H4 (cell line): Measurements from ENCODE around the gene TES. TPM values are rescaled to one million over a fixed set of nuclear protein-coding genes. Genes with fewer than 3 reads are reported as not detected.

Experiments used
- DNase-seq: peaks from one replicate; pipeline ENCODE4 v3.0.0-alpha.2; 2015; ENCODE audit warnings: low spot score
- total RNA-seq: library from RNA; depleted of rRNA; stranded (reverse); fragments of >200 nt; shearing (Covaris generic); gene quantifications from 2 replicates; pipeline ENCODE4 v1.2.3, GENCODE V29; 2014

TES gene
- total RNA-seq, 1 experiment from 2014 or later: 59.0 TPM

DNA sequence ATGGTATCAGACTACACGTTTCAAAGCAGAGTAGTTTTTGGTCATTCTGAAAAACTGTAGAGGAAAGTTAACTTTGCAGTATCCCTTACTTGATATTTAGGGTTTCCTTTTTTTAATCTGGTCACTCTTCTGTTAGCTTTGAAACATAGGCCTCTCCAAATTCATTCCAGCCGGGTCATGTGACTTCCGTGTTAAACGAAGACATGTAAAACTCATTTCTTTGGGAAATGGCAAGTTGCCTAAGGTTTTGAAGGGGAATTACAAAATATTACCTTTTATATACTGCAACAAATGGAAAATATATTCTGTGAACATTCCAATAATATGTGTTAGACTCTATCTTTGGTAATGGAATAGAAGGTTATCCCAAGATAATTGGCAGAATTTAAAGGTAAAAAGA, 9.5 kb downstream of the TES start:
- no peak for DNase-seq

DNA sequence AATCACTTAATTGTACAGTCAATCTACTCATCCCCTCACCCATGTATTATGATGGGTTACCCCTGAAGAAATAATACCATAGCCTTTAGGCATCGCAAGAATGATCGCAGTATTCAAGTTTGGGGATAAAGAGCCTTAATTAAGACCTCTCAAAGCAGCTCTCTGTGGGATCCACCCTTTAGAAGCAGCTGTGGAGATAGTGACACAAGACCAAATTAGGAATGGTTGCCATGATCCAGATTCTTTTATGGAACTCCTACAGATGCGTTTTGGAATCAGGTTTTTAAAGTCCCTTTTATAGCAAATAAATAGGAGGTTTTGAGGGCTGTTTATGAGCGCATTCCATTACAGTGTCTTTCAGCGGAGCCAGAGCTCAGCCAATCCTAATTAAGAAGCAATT, 12.2 kb downstream of the TES start:
- DNase-seq: no peak

DNA sequence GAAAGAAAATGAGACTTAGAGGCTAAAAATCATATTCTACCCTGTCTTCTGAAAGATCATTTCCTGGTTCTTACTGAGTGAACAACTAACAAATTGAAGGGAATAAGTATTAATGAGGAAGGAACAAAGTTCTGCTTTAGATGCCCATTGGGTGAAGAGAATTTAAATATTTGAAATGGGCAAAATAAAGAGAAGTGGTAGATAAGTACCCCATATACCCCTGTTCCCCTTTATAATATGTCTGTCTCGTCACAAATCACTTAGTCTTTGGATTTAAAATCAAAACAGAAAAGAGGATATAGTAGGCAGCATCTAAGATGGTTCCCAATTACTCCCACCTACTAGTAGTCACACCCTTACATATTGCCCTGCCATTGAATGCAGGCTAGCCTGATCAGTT, 13.2 kb downstream of the TES start:
- DNase-seq: no peak

DNA sequence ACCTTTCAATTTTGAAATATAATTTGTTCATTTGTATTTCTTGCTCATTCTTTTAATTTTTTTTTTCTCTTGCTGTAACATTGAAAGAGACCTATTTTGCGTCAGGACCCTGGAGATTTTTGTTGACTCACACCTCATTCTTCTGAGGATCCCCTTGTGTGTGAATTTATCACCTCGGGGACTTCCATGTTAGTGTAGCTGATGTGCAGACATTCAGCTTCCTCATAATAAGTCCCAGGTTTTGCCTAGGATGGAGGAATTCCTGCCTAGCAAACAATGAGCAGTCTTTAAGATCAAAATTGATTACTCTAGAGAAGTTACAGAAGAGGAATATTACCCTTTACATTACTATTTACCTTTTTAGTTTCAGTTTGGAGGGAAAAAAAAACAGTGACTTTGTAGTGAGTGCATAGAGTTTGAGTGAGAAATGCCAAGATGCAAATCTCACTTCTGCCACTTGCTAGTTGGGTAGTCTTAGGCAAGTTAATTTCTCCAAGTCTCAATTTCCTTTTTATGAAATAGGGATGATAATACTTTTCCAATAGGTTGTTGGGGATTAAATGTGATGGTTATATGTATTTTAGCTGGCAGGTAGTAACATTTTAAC, 14.3 kb downstream of the TES start:
- DNase-seq: no peak

DNA sequence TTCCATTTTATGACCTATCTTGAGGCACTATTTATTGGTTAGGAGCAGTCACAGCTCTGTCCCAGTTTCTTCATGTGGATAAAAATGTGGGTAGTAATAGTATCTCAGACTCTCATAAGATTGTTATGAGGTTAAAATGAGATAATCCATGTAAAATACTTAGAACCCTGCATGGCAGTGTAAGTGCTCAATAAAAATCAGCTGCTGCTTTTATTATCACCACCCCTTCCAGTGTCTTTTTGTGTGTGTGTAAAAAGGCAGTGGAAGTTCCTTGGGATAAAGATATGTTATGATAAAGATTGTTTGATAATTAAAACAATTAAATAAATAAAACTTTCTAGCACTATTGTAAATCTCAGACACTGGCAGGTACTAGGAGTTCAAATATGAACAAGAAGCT, 15.5 kb downstream of the TES start:
- no peak for DNase-seq

DNA sequence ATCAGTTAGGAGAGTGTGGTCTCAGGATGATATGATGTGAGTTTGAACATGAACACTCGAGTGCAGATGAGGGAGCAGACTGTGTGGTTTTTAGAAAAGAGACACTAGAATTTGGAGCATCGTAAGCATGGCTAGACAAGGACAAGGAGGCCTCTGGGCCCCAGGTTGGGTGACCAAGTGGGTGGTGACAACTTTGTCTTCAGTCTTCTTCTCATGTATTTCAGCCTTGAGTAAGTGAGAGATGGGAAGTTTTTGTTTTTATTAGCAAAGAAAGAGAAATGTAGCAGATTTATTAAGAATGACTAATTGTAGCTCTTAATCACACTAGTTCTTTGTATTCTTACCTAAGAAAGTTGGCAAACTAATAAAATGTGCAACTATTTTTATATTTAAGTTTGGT, 16.3 kb downstream of the TES start:
- no peak for DNase-seq

DNA sequence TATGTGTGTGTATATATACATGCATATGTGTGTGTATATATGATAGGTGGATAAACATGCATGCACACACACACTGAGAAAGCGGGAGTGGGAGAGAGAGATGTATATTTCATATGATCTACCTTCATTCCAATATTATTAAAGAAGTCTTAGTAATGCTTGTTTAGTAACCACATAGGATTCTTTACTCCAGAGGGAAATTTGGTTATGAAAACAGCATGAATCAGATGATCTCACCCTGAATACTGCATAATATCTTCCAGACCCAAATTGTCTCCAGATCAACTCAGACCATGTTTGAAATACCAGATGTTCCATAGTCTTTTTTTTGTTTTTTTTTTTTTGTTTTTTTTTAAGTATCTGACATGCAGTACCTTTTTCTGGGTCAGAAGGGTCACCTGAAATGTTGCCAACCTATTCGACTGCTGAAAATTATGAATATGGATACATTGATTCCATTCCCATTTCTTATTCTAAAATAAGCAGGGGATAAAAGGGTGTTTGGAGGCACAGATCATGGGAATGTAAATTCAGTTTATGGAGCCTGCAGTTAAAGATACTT, 17.4 kb downstream of the TES start:
- DNase-seq: no peak

DNA sequence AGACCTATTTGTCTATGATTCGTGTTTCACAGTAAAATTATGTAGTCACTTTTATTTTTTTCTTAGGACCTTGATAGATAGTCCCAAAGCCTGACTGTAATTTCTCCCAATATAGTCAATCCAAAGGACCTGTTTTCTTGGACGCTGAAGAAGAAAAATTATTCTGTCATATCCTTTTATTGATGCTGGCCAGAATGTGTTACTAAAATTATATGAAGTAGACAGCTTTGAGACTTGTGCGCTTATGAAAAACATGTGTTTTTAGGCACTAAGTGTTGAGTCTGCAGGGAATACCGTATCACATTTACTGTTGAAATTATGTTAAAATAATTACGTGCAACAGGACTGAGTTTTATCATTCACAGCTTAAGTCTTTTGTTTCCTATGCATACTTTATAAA, 17.9 kb downstream of the TES start:
- DNase-seq: no peak

DNA sequence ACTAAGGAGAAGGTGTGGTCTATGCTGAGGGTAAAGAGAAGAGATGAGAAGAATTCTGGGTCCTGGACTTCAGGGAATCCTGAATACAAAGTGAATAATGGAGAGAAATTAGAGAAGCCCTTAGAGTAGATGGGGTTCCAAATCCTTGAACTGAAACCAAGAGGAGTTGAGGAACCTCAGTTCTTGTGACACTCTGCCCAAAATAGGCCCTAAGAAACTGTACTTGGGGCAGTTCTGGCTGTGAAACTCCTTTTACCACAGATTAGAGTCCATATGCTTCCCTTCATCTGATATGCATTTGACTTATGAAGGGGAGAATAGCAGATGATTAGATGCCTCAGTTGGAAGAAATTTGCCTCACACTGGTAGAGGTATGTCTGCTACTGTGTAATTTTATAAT, 19.0 kb downstream of the TES start:
- no peak for DNase-seq

DNA sequence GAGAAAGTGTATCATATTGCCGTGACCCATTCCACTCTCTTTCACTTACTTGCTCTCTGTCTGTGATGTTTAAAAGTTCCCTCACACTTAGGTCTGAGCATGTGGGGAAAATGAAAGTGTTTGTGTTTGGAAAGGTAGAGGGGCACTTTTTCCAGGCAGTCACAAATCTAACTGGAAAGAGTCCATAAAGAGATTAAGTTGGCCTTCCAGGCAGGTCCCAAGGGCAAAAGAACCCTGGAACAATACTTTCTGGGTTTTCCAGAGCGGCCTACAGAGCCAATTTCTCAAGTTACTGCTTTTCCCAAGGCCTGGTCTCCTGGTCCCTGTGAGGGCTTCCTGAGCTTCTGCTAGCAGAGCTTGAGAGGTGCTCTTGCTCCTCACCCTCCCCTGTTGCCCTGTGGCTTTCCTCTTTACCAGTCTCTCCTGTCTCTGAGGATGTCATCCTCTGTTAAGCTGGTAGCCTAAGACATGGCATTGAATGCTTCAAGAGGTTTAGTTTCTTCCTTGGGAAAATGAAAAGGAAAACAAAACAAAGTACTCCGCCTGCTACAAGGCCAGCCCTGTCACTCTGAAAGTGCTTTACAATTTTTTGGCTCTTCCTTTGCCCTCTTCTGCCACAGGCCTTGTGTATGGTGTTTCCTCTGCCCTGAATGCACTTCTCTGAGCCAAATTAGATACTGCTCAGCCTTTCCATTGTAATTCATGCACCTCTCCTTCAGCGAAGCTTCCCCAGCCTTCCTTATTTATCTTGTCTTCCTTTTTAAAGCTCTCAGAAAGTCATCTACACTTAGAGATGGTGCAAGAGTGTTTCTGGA, 20.1 kb downstream of the TES start:
- no peak for DNase-seq

DNA sequence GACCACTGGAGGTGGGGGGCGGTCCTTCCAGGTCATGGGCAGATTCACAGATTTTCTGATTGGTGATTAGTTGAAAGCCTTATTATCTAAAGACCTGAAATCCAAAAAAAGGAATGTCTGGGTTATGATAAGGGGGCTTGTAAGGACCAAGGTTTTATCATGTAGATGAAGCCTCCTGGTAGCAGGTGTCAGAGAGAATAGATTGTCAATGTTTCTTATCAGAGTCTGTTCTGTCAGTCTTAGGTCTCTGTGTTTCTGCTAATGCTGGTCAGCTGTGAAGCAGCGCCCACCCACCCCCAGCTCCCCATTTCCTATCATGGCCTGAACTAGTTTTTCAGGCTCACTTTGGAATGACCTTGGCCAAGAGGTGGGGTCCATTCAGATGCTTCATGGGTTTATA, 21.2 kb downstream of the TES start:
- no peak for DNase-seq

DNA sequence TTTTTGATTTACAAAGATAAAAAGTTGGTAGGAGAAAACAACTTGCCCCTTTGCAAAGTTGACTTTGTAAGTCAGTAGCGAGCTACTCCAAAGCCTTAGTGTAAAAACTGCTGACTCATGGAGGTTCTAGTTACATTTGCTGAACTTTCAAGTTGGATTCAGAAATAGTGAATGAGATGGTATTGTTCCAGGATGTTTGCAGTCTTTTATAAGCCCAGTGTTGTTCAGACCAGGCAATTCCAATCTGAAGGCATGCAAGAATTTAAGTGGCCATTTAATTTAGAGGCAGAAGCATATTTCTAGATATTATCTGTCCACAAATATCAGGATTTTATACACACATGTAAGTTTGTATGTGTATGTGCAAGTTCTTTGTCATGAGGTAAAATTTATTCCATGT, 21.6 kb downstream of the TES start:
- peak; percentile 53 for DNase-seq

DNA sequence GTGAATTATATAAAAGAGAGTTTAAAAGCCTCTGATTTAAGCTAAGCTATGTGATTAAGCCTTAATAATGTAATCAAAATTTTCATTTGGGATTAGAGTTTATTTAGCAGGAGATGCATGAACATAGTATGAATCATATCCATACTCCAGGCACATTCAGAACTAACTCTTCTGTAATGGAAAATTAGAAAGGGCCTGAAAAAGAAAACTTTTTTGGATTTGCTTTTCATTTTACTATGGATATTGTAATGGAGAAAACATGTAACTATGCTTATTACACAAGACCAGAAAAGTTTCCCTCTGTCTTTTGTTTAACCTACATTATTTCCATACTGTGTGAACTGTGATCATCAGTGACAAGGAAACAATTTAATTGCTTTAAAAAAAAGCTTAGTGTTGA, 22.0 kb downstream of the TES start:
- DNase-seq: no peak

DNA sequence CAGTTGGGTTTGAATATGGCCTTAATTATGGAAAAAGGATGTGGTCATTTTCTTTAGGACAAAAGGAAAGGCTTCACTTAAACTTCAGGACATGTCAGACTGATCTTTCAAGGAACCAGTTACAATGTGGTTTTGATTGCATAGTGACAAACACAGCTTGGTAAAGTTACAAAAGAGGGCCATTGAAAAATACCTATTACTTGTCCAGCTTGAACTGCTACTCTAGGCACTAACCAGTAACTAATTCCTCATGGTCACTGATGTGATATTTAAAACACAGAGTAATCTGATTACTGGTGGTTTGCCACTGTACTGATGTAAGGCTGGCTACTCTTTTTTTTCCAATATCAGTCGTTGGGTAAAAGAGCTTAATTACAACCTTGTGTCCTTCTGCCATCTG, 22.6 kb downstream of the TES start:
- DNase-seq: peak; percentile 24

DNA sequence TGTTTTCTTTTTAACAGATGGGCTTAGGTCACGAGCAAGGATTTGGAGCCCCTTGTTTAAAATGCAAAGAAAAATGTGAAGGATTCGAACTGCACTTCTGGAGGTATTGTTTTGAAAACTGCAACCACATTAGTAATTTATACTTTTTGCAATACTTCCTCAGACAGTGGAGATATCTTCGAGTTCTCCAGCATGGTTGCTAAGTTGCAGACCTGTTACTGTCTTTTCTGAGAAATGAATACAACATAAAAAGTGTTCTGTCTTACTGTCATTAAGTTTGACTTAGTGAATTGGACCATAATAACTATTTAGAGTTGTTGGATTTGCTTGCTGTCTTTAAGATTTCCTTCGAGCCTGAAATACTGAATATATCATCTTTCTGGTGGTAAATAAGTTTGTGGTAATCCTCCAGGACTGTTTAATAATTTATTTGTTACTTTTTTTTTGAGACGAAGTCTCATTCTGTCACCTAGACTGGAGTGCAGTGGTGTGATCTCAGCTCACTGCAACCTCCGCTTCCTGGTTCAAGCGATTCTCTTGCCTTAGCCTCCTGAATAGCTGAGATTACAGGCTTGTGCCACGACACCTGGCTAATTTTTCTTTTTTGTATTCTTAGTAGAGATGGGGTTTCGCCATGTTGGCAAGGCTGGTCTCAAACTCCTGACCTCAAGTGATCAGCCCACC, 24.3 kb downstream of the TES start:
- no peak for DNase-seq

DNA sequence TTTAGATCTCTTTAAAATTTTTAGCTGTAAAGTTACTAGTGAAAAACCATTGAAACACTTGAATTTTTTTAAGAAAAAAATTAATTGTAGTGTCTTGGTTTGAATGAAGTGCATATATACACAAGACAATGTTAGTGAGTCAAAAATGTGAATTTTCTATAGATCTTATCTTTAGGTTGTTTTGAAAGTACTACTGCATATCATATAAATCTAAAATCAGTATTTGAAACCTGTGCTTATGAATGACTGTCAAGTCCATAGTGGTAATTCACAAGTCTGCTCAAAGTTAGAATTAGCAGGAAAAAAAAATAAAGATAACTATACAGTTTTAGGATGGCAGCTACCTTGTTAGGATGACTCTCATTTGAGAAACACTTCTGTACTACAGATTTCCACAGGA, 25.0 kb downstream of the TES start:
- DNase-seq: no peak

DNA sequence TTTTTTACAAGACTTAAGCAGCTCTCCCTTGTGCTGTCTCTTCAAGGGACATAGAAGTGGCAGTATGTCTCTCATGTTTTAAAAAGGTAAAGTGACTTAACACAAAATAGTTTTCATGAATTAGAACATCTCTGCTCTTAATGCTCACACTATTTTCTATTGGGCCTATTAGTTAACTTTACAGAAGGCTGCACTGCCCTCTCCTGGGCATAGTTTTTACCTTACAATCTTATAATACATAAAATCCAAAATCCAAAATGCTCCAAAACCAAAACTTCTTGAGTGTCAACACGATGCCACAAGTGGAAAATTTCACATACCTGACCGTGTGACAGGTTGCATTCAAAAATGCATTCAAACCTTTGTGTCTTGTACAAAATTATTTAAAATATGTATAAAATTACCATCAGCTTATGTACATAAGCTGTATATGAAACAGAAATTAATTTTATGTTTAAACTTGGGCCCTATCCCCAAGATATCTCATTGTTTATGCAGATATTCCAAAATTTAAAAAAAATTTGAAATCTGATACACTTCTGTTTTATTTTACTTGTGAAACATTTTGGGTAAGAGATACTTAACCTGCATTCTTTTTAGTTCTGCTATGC, 25.8 kb downstream of the TES start:
- DNase-seq: peak; percentile 47

DNA sequence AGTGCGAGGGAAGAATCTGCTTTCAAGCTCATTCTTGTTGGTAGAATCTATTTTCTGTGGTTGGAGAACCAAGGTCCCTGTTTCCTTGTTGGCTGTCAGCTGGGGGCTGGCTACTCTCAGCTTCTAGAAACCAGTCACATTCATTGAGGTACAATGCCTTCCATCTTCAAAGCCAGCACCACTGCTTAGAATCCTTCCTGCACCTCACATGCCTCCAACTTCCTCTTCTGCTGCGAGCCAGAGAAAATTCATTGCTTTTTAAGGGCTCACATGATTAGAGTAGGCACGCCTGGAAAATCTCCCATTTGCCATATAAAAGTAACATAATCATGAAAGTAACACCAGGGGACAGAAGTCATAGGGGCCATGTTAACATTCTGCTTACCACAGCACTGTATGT, 28.7 kb downstream of the TES start:
- no peak for DNase-seq

DNA sequence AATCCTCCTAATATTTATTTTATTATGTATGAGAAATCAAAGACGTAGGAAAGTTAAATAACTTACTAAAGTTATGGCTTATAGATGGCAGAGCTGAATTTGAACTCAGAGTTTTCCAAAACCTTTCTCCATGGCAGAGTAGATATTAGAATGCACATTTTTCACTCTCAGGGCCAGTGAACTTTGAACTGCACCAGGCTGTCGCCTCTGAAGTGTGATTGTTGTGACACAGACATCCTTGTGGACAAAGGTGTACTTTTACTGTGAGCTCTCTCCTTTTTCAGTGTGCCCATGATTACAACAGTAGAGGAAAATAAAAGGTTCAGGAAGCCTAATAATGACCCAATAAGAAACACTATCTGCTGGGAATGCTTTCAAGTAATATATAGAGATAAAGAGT, 29.1 kb downstream of the TES start:
- DNase-seq: no peak

DNA sequence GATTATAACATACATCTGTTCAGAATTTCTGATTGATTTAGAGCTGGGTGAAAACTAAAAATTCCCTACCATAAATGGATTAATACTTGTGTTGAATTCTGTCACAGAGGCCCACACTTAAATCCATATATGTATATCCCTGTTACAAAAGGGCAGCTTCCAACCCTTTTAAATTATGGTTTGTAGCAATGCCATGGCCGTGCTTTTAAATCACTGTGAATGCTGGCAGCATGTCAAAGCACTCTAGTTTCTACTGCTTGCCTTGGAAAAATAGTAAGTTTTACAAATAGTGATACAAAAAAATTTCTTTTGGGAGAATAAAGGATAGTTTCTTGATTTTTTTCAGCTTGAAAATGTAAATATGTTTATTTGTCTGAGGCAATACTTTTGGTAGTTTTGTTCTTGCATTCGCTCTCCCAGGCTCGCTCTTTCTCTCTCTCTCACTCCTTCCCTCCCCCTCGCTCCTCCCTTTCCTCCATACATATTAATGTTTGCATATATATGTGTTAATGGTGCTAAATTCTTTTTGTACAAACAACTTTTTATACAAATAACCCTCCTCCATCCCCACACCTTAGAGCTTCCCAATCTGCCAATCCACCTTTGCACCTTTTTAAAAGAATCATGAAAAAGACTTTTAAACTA, 29.8 kb downstream of the TES start:
- no peak for DNase-seq

DNA sequence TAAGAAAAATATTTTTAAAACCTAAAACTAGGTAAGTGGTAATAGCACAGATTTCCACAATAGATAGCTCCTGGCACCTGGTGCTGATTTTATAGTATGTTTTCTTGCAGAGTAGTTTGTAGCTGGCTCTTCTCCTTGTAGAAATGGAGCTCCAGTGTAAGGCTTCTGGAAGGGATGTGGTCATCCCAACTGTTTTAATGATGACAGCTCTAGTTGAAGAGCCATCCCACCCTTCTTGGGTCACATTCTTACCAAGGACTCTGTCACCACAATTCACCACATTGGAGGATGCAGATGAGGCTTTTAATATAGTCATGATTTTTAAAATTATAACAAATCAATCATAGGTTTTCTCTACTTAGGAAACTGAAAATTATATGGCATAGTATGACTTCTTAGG, 31.0 kb downstream of the TES start:
- no peak for DNase-seq

DNA sequence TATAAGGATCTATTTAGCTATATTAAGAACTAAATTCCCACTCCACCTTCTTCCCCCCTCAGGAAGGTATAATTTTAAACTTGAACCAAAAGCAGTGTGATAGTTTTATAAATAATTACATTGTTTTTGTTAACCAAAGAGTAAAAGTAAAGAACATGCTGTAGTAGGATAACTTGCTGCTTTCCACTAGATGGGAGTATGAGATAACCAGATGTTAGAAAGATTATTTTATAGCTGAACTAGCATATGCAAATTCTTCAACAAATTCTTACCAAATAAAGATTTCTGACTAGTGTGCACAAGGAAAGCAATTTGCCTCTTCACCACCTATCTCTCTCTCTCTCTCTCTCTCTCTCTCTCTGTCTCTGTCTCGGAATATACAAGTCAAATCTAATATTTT, 31.8 kb downstream of the TES start:
- no peak for DNase-seq
